ENCODE measurements around the gene SOCS2.
A peak's percentile ranks its signal among the peaks of the same experiment; 100 is the strongest.

DNA sequence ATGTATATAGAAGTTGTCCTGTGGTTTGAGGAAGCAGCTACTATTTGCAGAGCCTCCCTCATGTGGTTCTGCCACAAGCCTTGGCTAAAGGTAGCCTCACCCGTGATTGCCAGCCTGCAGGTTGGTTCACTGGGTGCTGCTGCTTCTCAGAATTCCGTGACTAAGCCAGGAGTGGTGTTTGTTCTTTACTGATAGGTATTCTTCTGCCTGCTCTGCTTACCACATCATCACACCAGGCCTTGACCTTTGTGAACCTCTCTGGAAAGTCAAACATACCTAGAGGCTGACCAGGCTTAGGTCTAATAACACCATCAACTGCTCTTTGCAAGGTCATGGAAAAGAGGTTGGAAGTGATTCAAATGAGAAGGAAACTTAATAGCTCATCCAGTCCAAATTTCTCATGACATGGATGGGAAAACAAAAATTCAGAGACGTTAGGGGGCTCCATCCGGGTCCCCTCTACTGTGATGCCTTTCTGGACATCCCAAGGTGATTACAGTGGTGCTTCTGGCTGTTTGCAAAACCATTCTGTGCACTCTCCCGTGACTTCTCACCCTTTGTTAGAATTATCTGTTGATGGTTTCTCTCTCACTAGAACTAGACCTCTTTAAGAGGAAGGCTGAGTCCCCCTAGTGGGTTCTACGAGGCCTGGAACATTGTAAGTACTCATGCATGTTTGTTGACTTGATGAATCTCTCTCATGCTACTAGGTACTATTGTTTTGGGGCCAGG is 8.5 kb upstream of the SOCS2 start:
- peak in 3 of 4 donors; percentile 7 to 35 (median 22) for TF ChIP-seq CTCF (IDR thresholded peaks at IDR 0.05)
- peak; percentile 32 for TF ChIP-seq POLR2A (IDR thresholded peaks at IDR 0.05)

Measured in right lobe of liver (tissue), 4 donors.